ENCODE data around the gene ANTXR2.

GRCh38 chr4:80033581-80033980 is 39.4 kb downstream of the ANTXR2 start:
- TF ChIP-seq CTCF (IDR thresholded peaks at IDR 0.05) (no peak), POLR2A (IDR thresholded peaks at IDR 0.05) (no peak), EP300 (IDR thresholded peaks at IDR 0.05) (no peak)
